B cell (primary cell): Measurements from ENCODE around the gene NUDT16L1. TPM values are rescaled to one million over a fixed set of nuclear protein-coding genes. Genes with fewer than 3 reads are reported as not detected.

Source experiments
- ATAC-seq: fragments of 200-7000 bp; cut with Tn5 transposase; one replicate; pipeline ENCODE4 v1.10.0; 2021; ENCODE audit warnings: low read depth, mild to moderate bottlenecking, moderate number of reproducible peaks, moderate library complexity
- CTCF ChIA-PET: fragments of 350-600 bp; sonication (Branson Sonifier 250); formaldehyde crosslinking; loops from one replicate; lab custom pipeline; 2021; ENCODE audit warnings: antibody characterized with exemption, inconsistent platforms; lab: Charles Lee
- POLR2A ChIA-PET: fragments of 350-600 bp; sonication (Branson Sonifier 250); formaldehyde crosslinking; loops from one replicate; lab custom pipeline; 2021; ENCODE audit warnings: antibody characterized with exemption; lab: Charles Lee
- DNase-seq: peaks from one replicate; pipeline ENCODE4 v3.0.0; 2013
- H2AFZ ChIP-seq: 2 replicates; pipeline ENCODE4 v1.6.1; 2012; ENCODE audit warnings: mild to moderate bottlenecking, low read depth, low read length; ENCODE audit not compliant: insufficient read depth, poor library complexity, severe bottlenecking
- H3K27ac ChIP-seq, 2 donors: 1 replicate in 1 of 2; 2 replicates in 1 of 2; pipeline ENCODE4 v1.5.1; 2012 to 2013; ENCODE audit warnings: low read length in 2 of 2, mild to moderate bottlenecking in 2 of 2, moderate library complexity in 1 of 2
- H3K27me3 ChIP-seq, 4 experiments: fragments of 200-600 bp in 1 of 4; sonication (generic) in 1 of 4; replicated peaks in 1 of 4; 1 replicate in 2 of 4; 2 replicates in 2 of 4; pipeline versions ENCODE4 v1.6.1 to v1.7.0; 2013 to 2016; ENCODE audit warnings: low read length in 3 of 4, mild to moderate bottlenecking in 2 of 4, mixed read lengths in 1 of 4, moderate library complexity in 1 of 4; ENCODE audit not compliant: insufficient read depth in 4 of 4, control insufficient read depth in 3 of 4; ENCODE audit errors: control extremely low read depth in 1 of 4
- H3K36me3 ChIP-seq, 2 experiments: replicated peaks in 1 of 2; 1 replicate in 1 of 2; 2 replicates in 1 of 2; pipeline versions ENCODE4 v1.6.1 to v1.7.1; 2013; ENCODE audit warnings: low read length in 1 of 2; ENCODE audit not compliant: insufficient read depth in 2 of 2, control insufficient read depth in 1 of 2; ENCODE audit errors: control extremely low read depth in 1 of 2, extremely low read depth in 1 of 2
- H3K4me1 ChIP-seq, 2 donors: fragments of 200-600 bp in 1 of 2; sonication (generic) in 1 of 2; 1 replicate in 1 of 2; 2 replicates in 1 of 2; pipeline versions ENCODE4 v1.5.1 to v1.6.1; 2013 to 2017; ENCODE audit warnings: low read length in 2 of 2; ENCODE audit not compliant: control insufficient read depth in 2 of 2, insufficient read depth in 2 of 2
- H3K4me2 ChIP-seq: replicated peaks from 2 replicates; pipeline ENCODE3; 2012; ENCODE audit warnings: mild to moderate bottlenecking, low read depth, low read length; ENCODE audit not compliant: poor library complexity, severe bottlenecking
- H3K4me3 ChIP-seq, 5 experiments: fragments of 200-600 bp in 1 of 5; sonication (generic) in 1 of 5; 1 replicate in 3 of 5; 2 replicates in 2 of 5; pipeline versions ENCODE4 v1.5.1 to v1.7.0; 2011 to 2016; ENCODE audit warnings: low read length in 4 of 5, mild to moderate bottlenecking in 4 of 5, low read depth in 2 of 5, control low read depth in 1 of 5, moderate library complexity in 1 of 5; ENCODE audit not compliant: insufficient read depth in 1 of 5; ENCODE audit errors: control extremely low read depth in 1 of 5, extremely low read depth in 1 of 5
- H3K79me2 ChIP-seq: fragments of 200-600 bp; sonication (generic); one replicate; pipeline ENCODE4 v1.6.0; 2016; ENCODE audit warnings: low read length; ENCODE audit not compliant: control insufficient read depth, insufficient read depth
- H3K9ac ChIP-seq: fragments of 200-600 bp; sonication (generic); 2 replicates; pipeline ENCODE4 v1.6.1; 2017; ENCODE audit warnings: mild to moderate bottlenecking, low read length, moderate library complexity
- H3K9me3 ChIP-seq, 3 donors: one replicate each; pipeline versions ENCODE4 v1.6.1 to v1.7.1; 2013; ENCODE audit warnings: low read length in 2 of 3; ENCODE audit not compliant: control insufficient read depth in 2 of 3, insufficient read depth in 1 of 3; ENCODE audit errors: control extremely low read depth in 1 of 3
- H4K20me1 ChIP-seq: 2 replicates; pipeline ENCODE4 v1.6.0; 2012; ENCODE audit warnings: mild to moderate bottlenecking, low read length; ENCODE audit not compliant: insufficient read depth, control insufficient read depth, poor library complexity, severe bottlenecking
- H3K27ac Mint-ChIP-seq: one replicate; pipeline ENCODE4 v1.8.0; 2021; ENCODE audit warnings: mixed read lengths
- H3K27me3 Mint-ChIP-seq: one replicate; pipeline ENCODE4 v1.8.0; 2021; ENCODE audit warnings: mixed read lengths
- H3K4me1 Mint-ChIP-seq: one replicate; pipeline ENCODE4 v1.8.0; 2021; ENCODE audit warnings: mixed read lengths
- H3K4me3 Mint-ChIP-seq: one replicate; pipeline ENCODE4 v1.8.0; 2021; ENCODE audit warnings: mixed read lengths
- H3K9me3 Mint-ChIP-seq: one replicate; pipeline ENCODE4 v1.8.0; 2022; ENCODE audit warnings: mixed read lengths; ENCODE audit not compliant: insufficient read depth
- EZH2 ChIP-seq: IDR thresholded peaks from 2 replicates; pipeline ENCODE4 v1.6.1; 2012; ENCODE audit warnings: borderline replicate concordance, low read depth, mild to moderate bottlenecking, moderate library complexity, low read length; ENCODE audit not compliant: insufficient read depth, poor library complexity, severe bottlenecking
- WGBS: methylation state at CpG from one replicate; pipeline ENCODE4 v1.1.5; 2013; ENCODE audit warnings: missing lambda C conversion rate; ENCODE audit not compliant: insufficient coverage; 5-methylcytosine and 5-hydroxymethylcytosine counted together
- intact Hi-C: fragments of 100-400 bp; cut with micrococcal nuclease; formaldehyde crosslinking; loops from one replicate; pipeline ENCODE4 v1.10.0; 2022
- polyA plus RNA-seq: library from polyadenylated mRNA; depleted of rRNA; stranded (reverse); fragments of >200 nt; gene quantifications from 2 replicates; pipeline ENCODE4 v1.2.3, GENCODE V29; 2012
- total RNA-seq, 2 donors: library from RNA; stranded (reverse); fragments of 120-200 nt in 1 of 2; gene quantifications; 1 replicate in 1 of 2; 2 replicates in 1 of 2; pipeline versions ENCODE4 v1.2.3 to v1.2.4, GENCODE V29; 2013 to 2022
- TF ChIP-seq, protein P1 (sequence below): fragments of 200-600 bp; IDR thresholded peaks from one replicate; pipeline ENCODE4 v1.8.0; 2022; ENCODE audit warnings: antibody characterized with exemption, mild to moderate bottlenecking

NUDT16L1 gene
- total and polyA plus RNA-seq, 2 donors (not counting 1 experiment from before 2014, with no cell fraction given): 38.5 to 59.2 TPM

DNA sequence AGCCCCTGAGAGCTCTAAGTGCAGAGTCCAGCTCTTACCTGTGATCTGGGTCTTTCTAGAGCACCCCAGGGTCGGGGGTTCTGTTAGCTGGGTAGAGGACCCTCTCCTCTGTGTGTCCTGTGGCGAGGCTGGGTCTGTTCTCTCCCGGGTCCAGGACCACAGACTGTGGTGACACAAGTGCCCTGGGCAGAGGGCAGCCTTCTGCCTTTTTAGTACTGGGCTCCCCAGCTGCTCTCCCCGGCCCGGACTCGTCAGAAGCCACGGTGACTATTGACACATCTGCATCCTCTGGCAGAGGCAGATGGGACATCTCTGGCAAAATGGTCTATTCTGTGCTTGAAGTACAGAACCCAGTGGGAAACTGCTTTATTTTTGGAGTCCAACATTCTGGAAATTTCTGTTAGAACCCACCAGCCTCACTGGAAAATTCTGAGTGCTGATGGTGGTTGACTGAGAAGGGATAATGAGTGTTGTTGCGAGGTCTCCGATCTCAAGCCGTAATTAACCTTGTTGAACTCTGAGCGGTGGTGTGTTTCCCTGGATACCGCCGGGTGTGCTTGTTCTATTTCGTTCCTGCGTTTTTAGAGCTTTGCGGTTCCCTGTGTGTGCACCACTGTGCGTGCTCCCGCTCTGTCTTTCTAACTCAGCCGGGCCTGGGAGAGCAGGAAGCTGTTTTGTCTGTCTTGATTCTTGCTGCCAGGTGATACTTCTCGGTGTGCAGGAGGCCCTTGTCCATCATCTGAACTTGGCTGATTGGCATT lies 26.0 kb upstream of the NUDT16L1 start:
- H3K4me2 ChIP-seq: no peak overlapping the region
- Mint-ChIP-seq H3K4me1 (peaks cover 23% of the 10 kb centered on the region), H3K4me3 (no peak overlapping the region), H3K9me3 (no peaks in the 10 kb centered on the region), H3K27me3 (no peaks in the 10 kb centered on the region), H3K27ac (no peak overlapping the region)
- DNase-seq (no peak), ATAC-seq (no peak)
- POLR2A ChIA-PET: no interaction called here
- intact Hi-C loops: no loop called here
- no peak overlapping the region for H3K9ac ChIP-seq
- 96% methylated on average over 20 of the region's 20 CpGs for WGBS
- H3K36me3 ChIP-seq: peaks cover 4 to 46% of the 10 kb centered on the region in 2 experiments
- peaks cover 17 to 23% of the 10 kb centered on the region in 2 donors for H3K4me1 ChIP-seq
- no peaks in the 10 kb centered on the region for H3K27me3 ChIP-seq
- CTCF ChIA-PET: no interaction called here
- no peaks in the 10 kb centered on the region for H3K9me3 ChIP-seq
- no peak overlapping the region for H2AFZ ChIP-seq
- H4K20me1 ChIP-seq: no peaks in the 10 kb centered on the region
- TF ChIP-seq, protein P1, sequence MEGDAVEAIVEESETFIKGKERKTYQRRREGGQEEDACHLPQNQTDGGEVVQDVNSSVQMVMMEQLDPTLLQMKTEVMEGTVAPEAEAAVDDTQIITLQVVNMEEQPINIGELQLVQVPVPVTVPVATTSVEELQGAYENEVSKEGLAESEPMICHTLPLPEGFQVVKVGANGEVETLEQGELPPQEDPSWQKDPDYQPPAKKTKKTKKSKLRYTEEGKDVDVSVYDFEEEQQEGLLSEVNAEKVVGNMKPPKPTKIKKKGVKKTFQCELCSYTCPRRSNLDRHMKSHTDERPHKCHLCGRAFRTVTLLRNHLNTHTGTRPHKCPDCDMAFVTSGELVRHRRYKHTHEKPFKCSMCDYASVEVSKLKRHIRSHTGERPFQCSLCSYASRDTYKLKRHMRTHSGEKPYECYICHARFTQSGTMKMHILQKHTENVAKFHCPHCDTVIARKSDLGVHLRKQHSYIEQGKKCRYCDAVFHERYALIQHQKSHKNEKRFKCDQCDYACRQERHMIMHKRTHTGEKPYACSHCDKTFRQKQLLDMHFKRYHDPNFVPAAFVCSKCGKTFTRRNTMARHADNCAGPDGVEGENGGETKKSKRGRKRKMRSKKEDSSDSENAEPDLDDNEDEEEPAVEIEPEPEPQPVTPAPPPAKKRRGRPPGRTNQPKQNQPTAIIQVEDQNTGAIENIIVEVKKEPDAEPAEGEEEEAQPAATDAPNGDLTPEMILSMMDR: no peak
- no peak overlapping the region for H3K27ac ChIP-seq
- H3K4me3 ChIP-seq: no peak overlapping the region
- H3K79me2 ChIP-seq: peaks cover 5% of the 10 kb centered on the region

DNA sequence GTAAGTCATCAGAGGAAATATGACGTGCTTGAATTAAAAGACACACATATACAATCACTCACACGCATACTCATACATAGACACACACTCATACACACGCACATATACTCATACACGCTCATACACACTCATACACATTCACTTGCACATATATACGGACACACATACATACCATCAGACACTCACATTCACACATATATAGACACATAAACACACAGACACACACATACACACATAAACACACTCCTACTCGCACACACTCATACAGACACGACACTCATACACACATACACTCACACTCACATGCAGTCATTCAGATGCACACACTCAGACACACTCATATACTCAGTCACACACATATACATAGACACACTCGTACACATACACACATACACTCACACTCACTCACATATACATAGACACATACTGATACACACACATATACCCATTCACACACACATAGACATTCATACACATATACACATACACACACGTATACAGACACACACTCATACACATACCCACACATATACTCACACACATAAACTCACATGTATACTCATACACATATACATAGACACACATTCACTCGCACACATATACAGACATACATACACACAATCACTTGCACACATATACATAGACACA lies 24.9 kb upstream of the NUDT16L1 start:
- no peak for DNase-seq
- Histone ChIP-seq H3K4me3 (no peak overlapping the region), H3K9me3 (no peaks in the 10 kb centered on the region), H3K36me3 (peaks cover 4 to 46% of the 10 kb centered on the region in 2 experiments), H4K20me1 (no peaks in the 10 kb centered on the region), H3K27ac (no peak overlapping the region), H3K79me2 (peaks cover 5% of the 10 kb centered on the region), H2AFZ (no peak overlapping the region), H3K4me1 (peaks cover 17 to 21% of the 10 kb centered on the region in 2 donors), H3K9ac (no peak overlapping the region), H3K27me3 (no peaks in the 10 kb centered on the region), H3K4me2 (no peak overlapping the region)
- no peak overlapping the region for H3K4me3 Mint-ChIP-seq
- POLR2A ChIA-PET: no interaction called here
- no peaks in the 10 kb centered on the region for H3K9me3 Mint-ChIP-seq
- H3K4me1 Mint-ChIP-seq: peaks cover 22% of the 10 kb centered on the region
- CTCF ChIA-PET: no interaction called here
- no peaks in the 10 kb centered on the region for H3K27me3 Mint-ChIP-seq
- TF ChIP-seq EZH2: no peak
- intact Hi-C loops: no loop called here
- ATAC-seq: no peak
- WGBS: over 99% methylated on average over 10 of the region's 10 CpGs
- no peak overlapping the region for H3K27ac Mint-ChIP-seq
